ENCODE data around the gene TCF7. TPM values are rescaled to one million over a fixed set of nuclear protein-coding genes. Genes with fewer than 3 reads are reported as not detected.

Gene TCF7
- total and polyA plus RNA-seq, 12 donors = 2.8 to 9.6 (median 6.3) TPM

DNA sequence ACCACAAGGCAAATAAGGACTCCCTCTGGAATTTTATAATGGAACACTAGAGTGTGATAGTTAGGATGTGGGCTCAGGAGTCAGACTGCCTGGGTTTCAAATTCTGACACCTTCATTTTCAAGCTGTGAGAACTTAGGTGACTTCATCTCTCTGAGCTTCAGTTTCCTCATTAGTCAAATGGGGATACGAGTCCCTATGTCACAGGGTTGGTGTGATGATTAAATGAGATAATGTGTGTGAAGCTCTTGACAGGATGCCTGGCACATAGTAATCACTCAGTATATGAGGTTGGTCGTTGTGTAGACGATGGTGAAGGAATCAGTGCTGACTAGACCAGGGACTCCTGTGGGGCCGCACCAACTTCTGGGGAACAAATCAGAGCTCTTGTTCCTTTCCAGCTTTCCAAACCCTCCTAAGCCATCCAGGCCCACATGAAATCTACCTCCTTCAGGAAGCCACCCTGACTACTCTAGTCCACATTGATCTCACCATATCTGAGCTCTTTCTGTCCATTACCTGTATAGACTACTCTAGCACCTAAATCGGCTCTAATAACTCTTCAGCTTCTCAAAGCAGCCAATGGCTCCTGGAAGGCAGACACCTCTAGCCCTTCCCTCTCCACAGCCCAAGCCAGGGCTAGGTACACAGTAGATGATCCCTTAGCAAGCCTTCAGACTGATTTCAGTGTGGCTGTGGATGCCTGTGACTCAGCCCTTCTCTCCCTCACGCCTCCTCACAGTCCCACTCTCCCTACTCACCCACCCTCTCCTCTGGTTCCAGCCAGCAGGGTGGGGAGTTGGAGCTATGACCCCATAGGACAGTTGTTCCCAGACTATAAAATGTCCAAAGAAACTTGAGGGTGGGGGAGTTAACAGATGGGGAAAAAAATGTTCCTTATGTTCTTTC lies 2.5 kb upstream of the TCF7 start:
- Histone ChIP-seq H3K4me3 (no peak overlapping the region), H3K9me3 (replicated peaks in 1 of 3) (no peaks in the 10 kb centered on the region), H3K4me1 (replicated peaks in 1 of 2) (peaks cover 6 to 12% of the 10 kb centered on the region in 2 donors), H3K36me3 (replicated peaks in 1 of 2) (no peaks in the 10 kb centered on the region), H3K27ac (no peak overlapping the region), H3K27me3 (no peaks in the 10 kb centered on the region)
- DNase-seq = peak in 1 of 7 donors; percentile 3
- no peak for TF ChIP-seq POLR2A (IDR thresholded peaks at IDR 0.05)
- TF ChIP-seq, protein P1, sequence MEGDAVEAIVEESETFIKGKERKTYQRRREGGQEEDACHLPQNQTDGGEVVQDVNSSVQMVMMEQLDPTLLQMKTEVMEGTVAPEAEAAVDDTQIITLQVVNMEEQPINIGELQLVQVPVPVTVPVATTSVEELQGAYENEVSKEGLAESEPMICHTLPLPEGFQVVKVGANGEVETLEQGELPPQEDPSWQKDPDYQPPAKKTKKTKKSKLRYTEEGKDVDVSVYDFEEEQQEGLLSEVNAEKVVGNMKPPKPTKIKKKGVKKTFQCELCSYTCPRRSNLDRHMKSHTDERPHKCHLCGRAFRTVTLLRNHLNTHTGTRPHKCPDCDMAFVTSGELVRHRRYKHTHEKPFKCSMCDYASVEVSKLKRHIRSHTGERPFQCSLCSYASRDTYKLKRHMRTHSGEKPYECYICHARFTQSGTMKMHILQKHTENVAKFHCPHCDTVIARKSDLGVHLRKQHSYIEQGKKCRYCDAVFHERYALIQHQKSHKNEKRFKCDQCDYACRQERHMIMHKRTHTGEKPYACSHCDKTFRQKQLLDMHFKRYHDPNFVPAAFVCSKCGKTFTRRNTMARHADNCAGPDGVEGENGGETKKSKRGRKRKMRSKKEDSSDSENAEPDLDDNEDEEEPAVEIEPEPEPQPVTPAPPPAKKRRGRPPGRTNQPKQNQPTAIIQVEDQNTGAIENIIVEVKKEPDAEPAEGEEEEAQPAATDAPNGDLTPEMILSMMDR (IDR thresholded peaks at IDR 0.05) = no peak
- 87 to 93% (median 88%) methylated on average over 6 of the region's 6 CpGs for WGBS, 4 donors
- intact Hi-C loops (cut with DNase I) = no loop called here

DNA sequence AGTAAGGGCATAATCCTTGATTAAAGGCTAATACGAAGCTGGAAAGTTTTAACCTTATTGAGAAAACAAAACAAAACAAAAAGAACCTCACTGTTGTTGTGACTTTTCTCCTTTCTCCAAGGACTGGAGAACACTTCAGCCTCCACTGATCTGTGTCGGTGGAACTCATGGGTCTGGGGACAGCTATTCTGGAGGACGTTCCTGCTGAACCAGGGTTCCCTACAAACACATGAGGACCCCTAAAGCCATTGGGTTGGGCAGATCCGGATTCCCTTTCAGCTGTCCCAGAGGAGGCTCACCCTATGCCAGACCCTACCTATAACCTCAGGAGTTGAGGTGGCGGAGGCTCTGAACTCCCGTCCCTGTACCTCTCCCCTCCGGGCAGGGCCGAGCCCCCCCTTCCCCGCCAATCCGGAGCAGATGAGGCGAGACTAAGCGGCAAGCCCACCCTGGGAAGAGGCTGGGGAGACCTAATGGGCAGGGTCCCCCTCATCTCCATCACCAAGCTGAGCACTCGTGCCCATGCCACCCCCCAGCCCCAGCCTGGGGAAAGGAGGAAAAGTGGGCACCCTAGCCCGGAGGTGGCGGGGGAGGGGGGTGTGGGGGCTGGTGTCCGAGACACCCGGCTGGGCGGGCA lies 1.6 kb upstream of the TCF7 start:
- H3K4me3 ChIP-seq = no peak overlapping the region
- H3K27ac ChIP-seq = no peak overlapping the region
- TF ChIP-seq, protein P1 (IDR thresholded peaks at IDR 0.05) = no peak
- TF ChIP-seq POLR2A (IDR thresholded peaks at IDR 0.05) = no peak
- no peaks in the 10 kb centered on the region for H3K36me3 ChIP-seq (replicated peaks in 1 of 2)
- no peaks in the 10 kb centered on the region for H3K27me3 ChIP-seq
- intact Hi-C loops (cut with DNase I) = no loop called here
- no peaks in the 10 kb centered on the region for H3K9me3 ChIP-seq (replicated peaks in 1 of 3)
- peaks cover 6 to 12% of the 10 kb centered on the region in 2 donors for H3K4me1 ChIP-seq (replicated peaks in 1 of 2)
- WGBS, 4 donors = 50 to 74% (median 59%) methylated on average over 10 to 18 of the region's 18 CpGs
- no peak for DNase-seq

DNA sequence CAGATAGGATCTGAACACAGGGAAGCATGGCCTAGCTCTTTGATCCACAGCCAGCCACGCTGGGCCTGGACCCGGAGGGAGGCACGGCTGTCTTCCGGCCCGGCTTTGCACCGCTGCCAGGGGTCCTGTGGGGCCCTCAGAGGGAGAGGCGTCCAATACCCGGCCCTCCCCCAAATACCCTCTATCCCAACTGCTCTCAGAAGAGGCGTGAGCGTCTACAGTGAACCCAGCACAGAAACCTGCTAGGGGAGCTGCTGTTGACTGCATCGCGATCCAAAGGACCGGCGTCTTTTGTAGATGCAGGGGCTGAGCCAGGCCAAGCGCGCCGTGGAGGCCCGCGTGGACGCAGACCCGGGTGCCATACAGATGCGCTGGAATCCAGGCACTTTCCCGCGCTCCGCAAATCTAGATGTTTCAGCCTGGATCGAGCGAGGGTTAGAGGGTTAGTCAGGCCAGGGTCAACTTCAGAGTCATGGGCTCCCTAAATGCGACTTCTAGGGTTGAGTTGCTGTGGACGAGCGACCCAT lies 1.1 kb upstream of the TCF7 start:
- DNase-seq = no peak
- 33 to 36% (median 34%) methylated on average over 26 to 30 of the region's 30 CpGs; no CpG with 5 or more reads in 1 of the 4 donors for WGBS, 4 donors
- TF ChIP-seq POLR2A (IDR thresholded peaks at IDR 0.05) = no peak
- TF ChIP-seq, protein P1 (IDR thresholded peaks at IDR 0.05) = no peak
- Histone ChIP-seq H3K27me3 (no peaks in the 10 kb centered on the region), H3K27ac (no peak overlapping the region), H3K36me3 (replicated peaks in 1 of 2) (no peaks in the 10 kb centered on the region), H3K9me3 (replicated peaks in 1 of 3) (no peaks in the 10 kb centered on the region), H3K4me1 (replicated peaks in 1 of 2) (peaks cover 6 to 12% of the 10 kb centered on the region in 2 donors), H3K4me3 (peak overlapping the region in 1 of 4 donors; percentile 74)
- intact Hi-C loops (cut with DNase I) = no loop called here
